Adrenal gland (tissue), 5 donors: ENCODE results near the gene RAVER2.

ENCODE experiments used
- CTCF ChIP-seq, 6 experiments: fragments of 450-650 bp in 4 of 6; fragments of 200-600 bp in 2 of 6; sonication (generic) in 1 of 6; IDR thresholded peaks; 1 replicate in 5 of 6; 2 replicates in 1 of 6; pipeline versions ENCODE4 v1.5.1 to v1.8.0; 2016 to 2021; ENCODE audit warnings: antibody characterized with exemption in 6 of 6, mild to moderate bottlenecking in 2 of 6, moderate library complexity in 1 of 6
- POLR2A ChIP-seq, 2 donors: fragments of 450-650 bp; IDR thresholded peaks; one replicate each; pipeline ENCODE4 v1.6.1; 2017; ENCODE audit warnings: antibody characterized with exemption in 2 of 2, mild to moderate bottlenecking in 2 of 2, moderate library complexity in 1 of 2
- donor health status: DM: no; HTN: no; CAD: no.

GRCh38 chr1:64743954-64744491 is 852 bp upstream of the RAVER2 start:
- TF ChIP-seq CTCF (IDR thresholded peaks at IDR 0.05) (no peak), POLR2A (IDR thresholded peaks at IDR 0.05) (no peak)
